ENCODE results near the gene KLHL21. TPM values are rescaled to one million over a fixed set of nuclear protein-coding genes. Genes with fewer than 3 reads are reported as not detected.
A peak's percentile ranks its signal among the peaks of the same experiment; 100 is the strongest.

Gene KLHL21
- total and polyA plus RNA-seq, 9 of the 15 experiments (the other 6 are each of a cell fraction or from before 2014, with no cell fraction given): 2.1 to 42.1 (median 17.5) TPM

DNA sequence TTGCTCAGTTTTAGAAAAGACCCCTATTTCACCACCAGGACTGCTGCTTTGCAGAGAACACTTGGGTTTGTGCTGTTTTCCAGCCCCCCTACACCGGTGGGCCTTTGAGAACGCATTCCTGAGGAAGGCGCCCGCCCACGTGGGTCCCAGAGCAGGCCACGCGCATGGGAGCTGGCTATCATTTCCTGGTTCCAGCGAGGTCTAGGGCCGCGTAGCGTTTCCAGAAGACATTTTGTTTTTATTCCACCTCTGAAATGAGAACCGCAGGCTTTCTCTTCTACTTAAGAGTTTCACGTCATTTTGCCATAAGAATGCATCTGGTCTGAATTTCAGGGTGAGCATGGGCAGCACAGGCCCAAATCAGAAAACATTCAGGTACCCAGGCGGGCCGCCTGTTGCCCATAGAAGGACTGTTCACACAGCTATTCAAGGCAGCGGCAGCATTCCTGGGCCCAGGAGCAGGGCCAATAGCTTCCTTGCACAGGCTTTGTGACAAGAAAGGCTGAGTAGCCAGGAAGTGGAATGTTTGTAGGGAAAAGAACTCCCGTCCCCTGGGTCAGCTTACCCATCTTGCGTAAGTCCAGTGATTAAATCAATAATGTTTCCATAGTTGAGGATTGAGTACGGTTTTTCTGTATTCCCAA, 1.4 kb upstream of the KLHL21 start (continued):
- TF ChIP-seq, protein P1, sequence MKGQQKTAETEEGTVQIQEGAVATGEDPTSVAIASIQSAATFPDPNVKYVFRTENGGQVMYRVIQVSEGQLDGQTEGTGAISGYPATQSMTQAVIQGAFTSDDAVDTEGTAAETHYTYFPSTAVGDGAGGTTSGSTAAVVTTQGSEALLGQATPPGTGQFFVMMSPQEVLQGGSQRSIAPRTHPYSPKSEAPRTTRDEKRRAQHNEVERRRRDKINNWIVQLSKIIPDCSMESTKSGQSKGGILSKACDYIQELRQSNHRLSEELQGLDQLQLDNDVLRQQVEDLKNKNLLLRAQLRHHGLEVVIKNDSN (CRISPR knock-in tag; IDR thresholded peaks at IDR 0.05): peak; percentile 86

DNA sequence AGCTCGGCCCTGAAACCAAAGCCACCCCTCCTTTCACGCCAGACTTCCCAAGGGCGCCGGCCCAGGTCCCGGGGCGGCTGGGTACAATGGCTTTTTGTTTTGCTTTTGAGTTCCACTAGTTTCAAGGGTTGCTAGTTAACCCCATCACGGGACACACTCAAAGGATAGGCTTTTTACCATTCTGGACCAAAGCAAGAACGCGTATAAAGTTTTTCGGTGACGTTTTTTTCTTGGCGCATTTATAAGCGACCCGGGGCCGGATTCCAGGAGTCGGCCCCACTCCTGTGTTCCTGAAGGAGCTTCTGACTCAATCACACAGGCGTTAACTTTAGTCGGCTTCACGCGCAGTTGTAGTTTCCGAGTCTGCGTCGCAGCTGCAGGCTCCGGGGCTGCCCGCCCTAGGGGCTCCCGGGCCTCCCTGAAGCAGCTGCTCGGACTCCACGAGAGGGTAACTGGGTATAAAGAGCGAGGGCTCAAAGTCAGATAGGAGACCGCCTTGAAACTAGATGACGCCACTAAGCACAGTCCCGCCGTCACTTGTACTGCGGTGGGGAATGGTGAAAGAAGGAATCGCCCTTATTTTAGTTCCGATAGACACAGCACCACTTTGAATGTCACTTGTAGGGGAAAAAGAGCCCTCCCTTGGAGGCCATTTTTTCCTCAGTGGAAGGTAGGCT, 707 bp upstream of the KLHL21 start:
- intact Hi-C loops (cut with micrococcal nuclease): no loop called here
- H3K27me3 ChIP-seq (ENCODE audit: control insufficient read depth in 2 of 2, insufficient read depth in 2 of 2, low read length in 2 of 2): no peaks in the 10 kb centered on the region
- ATAC-seq (peak; percentile 26), FAIRE-seq (peak; percentile 70), DNase-seq (ENCODE audit: extremely low read depth in 1 of 4, low spot score in 3 of 4) (peak in 2 of 4 experiments; percentile 63 to 80)
- H3K27ac ChIP-seq (ENCODE audit: extremely low read depth, low read depth, low read length): peak overlapping the region; percentile 99
- peaks cover 41% of the 10 kb centered on the region for H3K79me2 ChIP-seq (ENCODE audit: control insufficient read depth, insufficient read depth, low read length)
- H3K4me1 ChIP-seq (replicated peaks in 1 of 2; ENCODE audit: control insufficient read depth in 2 of 2, insufficient read depth in 2 of 2, low read length in 2 of 2): peaks cover 32 to 53% of the 10 kb centered on the region in 2 experiments
- H3K36me3 ChIP-seq (ENCODE audit: control insufficient read depth, insufficient read depth, low read length): peaks cover 22% of the 10 kb centered on the region; the same call in 2 of the 3 replicates
- TSS peak; percentile 90 for BruUV-seq (replicated peaks)
- peak overlapping the region; percentile 95 to 96 for H3K9ac ChIP-seq (ENCODE audit: insufficient read depth in 1 of 2, low read depth in 2 of 2, low read length in 2 of 2)
- 1% methylated on average over 36 of the region's 36 CpGs for WGBS (ENCODE audit: insufficient coverage, low coverage, missing lambda C conversion rate)
- POLR2A ChIA-PET: interaction anchor here (0.6 to 10.7 kb wide), 14 partner anchors 8 to 718 kb away, joined by 3 to 221 read pairs (median 6); partner anchors contain the start of genes PHF13, THAP3 and ZBTB48
- CTCF ChIA-PET (ENCODE audit: low intra/inter-chr PET ratio): no interaction called here
- peaks cover 14% of the 10 kb centered on the region for H3K9me1 ChIP-seq (ENCODE audit: control insufficient read depth, insufficient read depth, low read length)
- in situ Hi-C loops (cut with MboI): no loop called here
- peak overlapping the region; percentile 75 for H3K4me2 ChIP-seq (ENCODE audit: insufficient read depth, low read length)
- H2AFZ ChIP-seq (ENCODE audit: low read depth, low read length): peak overlapping the region; percentile 100
- H4K20me1 ChIP-seq (replicated peaks; ENCODE audit: control insufficient read depth, insufficient read depth, low read length): peaks cover 29% of the 10 kb centered on the region
- H3K9me3 ChIP-seq (replicated peaks; ENCODE audit: control insufficient read depth, insufficient read depth, low read depth, low read length): no peaks in the 10 kb centered on the region
- H3K4me3 ChIP-seq: peak overlapping the region; percentile 89
- TF ChIP-seq, protein P2, sequence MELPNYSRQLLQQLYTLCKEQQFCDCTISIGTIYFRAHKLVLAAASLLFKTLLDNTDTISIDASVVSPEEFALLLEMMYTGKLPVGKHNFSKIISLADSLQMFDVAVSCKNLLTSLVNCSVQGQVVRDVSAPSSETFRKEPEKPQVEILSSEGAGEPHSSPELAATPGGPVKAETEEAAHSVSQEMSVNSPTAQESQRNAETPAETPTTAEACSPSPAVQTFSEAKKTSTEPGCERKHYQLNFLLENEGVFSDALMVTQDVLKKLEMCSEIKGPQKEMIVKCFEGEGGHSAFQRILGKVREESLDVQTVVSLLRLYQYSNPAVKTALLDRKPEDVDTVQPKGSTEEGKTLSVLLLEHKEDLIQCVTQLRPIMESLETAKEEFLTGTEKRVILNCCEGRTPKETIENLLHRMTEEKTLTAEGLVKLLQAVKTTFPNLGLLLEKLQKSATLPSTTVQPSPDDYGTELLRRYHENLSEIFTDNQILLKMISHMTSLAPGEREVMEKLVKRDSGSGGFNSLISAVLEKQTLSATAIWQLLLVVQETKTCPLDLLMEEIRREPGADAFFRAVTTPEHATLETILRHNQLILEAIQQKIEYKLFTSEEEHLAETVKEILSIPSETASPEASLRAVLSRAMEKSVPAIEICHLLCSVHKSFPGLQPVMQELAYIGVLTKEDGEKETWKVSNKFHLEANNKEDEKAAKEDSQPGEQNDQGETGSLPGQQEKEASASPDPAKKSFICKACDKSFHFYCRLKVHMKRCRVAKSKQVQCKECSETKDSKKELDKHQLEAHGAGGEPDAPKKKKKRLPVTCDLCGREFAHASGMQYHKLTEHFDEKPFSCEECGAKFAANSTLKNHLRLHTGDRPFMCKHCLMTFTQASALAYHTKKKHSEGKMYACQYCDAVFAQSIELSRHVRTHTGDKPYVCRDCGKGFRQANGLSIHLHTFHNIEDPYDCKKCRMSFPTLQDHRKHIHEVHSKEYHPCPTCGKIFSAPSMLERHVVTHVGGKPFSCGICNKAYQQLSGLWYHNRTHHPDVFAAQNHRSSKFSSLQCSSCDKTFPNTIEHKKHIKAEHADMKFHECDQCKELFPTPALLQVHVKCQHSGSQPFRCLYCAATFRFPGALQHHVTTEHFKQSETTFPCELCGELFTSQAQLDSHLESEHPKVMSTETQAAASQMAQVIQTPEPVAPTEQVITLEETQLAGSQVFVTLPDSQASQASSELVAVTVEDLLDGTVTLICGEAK (IDR thresholded peaks at IDR 0.05): peak; percentile 75
- TF ChIP-seq, protein P2 (CRISPR knock-in tag; IDR thresholded peaks at IDR 0.05): no peak
- TF ChIP-seq KAT7 (CRISPR knock-in tag; IDR thresholded peaks at IDR 0.05; ENCODE audit: borderline replicate concordance): peak; percentile 71; the same call in 1 of the 2 replicates
- TF ChIP-seq, protein P3, sequence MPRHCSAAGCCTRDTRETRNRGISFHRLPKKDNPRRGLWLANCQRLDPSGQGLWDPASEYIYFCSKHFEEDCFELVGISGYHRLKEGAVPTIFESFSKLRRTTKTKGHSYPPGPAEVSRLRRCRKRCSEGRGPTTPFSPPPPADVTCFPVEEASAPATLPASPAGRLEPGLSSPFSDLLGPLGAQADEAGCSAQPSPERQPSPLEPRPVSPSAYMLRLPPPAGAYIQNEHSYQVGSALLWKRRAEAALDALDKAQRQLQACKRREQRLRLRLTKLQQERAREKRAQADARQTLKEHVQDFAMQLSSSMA (CRISPR knock-in tag; IDR thresholded peaks at IDR 0.05): no peak
- TF ChIP-seq RBFOX2 (IDR thresholded peaks at IDR 0.05; ENCODE audit: low read depth, low read length): peak; percentile 49
